GM18517 (cell line): ENCODE results near the gene RHBDD3.
"Not testable (repeated sequence)": the region's sequence is repeated elsewhere in the genome, so short reads cannot be mapped to it uniquely, and the experiment has no call there.

Source experiments
- ATAC-seq: cut with Tn5 transposase; IDR thresholded peaks from one replicate; pipeline ENCODE4 v1.9.1; 2021; ENCODE audit warnings: mild to moderate bottlenecking, moderate library complexity; ENCODE audit not compliant: unreplicated experiment

RHBDD3 gene

GRCh38 chr22:29251981-29252911, 15.5 kb downstream of the RHBDD3 start:
- no peak for ATAC-seq

DNA sequence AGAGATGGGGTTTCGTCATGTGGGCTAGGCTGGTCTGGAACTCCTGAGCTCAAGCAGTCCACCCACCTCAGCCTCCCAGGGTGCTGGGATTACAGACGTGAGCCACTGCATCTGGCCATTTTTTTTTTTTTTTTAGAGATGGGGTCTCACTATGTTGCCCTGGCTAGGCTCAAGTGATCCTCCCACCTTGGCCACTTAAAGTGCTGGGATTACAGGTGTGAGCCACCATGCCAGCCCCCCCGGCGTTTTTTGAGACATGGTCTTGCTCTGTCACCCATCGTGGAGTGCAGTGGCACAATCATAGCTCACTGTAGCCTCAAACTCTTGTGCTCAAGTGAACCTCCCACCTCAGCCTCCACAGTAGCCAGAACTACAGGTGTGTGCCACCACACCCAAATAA, 16.5 kb downstream of the RHBDD3 start:
- no peak for ATAC-seq

GRCh38 chr22:29247891-29248290, 19.9 kb downstream of the RHBDD3 start:
- ATAC-seq, result not testable (repeated sequence)

DNA sequence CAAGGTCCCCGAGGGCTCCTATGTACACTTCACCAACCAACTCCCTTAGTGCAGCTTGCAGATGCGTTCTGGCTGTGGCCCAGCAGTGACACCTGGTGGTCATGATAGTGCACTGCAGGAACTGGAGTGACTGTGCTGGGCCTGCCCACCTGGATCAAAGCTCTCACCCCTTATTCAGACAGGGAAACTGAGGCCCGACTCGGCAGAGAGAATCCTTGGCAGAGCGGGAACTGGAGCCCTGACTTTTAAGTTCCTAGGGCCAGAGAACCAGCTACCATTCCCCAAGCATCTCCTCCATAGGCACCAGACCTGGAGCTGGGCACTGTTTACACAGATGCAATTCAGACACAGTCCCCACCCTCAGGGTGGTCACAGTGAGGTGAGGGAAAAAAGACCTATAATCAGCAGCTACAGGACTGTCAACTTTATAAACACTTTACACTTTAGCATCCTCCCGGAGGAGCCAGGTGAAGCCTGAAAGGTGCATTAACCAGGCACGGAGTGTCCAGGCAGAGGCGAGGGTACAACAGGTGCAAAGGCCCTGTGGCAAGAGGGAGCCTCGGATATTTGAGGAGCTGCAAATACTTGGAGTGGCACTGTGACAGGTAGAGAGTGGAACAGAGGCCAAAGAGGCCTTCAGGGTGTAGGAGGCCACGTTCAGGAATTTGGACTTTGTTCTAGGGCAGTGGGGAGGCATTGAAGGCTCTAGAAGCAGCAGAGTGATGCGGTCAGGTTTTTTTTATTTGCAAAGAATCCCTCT, 22.0 kb downstream of the RHBDD3 start:
- ATAC-seq, result no peak

DNA sequence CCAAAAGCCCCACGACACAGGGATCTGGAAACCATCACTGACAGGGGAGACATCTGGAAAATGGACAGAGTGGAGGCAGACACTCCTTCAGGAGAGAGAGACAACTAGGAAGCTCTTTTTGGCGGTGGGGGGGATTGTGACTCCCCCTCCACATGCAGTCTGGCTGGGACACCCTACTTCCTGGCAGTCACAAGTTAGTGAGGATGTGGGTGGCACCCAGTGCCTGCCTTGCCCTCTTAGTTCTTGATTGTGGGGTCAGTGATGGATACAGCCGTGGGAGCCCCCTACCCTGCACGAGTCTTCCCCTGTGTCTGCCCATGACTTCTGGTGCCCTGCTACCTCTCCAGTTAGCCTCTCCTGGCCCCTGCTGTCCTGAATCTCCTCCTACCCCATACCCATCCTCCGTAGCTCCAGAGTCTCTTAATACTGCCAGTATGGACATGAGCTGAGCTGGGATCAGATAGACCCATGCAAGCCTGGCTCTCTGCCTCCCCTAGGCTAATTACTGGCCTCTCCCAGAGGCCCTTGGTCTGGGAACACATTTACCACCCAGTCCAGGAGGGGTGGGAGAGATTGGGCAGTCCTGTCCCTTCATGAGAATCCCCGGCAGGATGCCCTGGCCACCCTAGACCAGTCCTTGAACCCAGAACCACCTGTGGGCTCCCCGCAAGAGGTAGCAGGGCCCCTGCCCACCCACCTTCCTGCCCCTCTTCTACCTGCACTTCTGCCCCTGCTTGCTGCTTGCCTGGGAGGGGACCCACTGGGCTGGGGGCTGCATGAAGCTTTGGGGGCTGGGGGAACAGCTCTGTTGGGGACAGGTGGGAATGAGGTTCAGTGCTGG, 22.8 kb downstream of the RHBDD3 start:
- ATAC-seq, result no peak

DNA sequence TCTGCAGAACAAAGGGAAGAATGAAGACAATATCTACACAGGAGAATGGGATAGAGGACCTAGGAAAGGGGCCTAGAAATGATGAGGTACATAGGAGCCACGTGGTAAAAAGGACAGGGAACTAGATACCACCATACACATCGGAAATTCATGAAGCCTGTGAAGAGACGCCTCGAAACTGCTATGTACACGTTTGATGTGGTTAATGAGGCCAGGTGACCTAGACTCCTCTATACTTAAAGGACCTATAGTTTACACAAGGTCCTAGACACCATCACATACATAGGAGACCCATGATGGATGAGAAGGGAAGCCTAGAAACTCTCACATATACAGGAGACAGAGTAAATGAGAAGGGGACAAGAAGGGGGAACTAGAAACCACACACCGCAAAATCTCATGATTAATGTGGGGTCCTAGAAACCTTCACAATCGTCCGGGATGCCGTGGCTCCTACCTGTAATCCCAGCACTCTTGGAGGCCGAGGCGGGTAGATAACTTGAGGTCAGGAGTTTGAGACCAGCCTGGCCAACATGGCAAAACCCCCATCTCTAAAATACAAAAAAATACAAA, 23.8 kb downstream of the RHBDD3 start:
- no peak for ATAC-seq

DNA sequence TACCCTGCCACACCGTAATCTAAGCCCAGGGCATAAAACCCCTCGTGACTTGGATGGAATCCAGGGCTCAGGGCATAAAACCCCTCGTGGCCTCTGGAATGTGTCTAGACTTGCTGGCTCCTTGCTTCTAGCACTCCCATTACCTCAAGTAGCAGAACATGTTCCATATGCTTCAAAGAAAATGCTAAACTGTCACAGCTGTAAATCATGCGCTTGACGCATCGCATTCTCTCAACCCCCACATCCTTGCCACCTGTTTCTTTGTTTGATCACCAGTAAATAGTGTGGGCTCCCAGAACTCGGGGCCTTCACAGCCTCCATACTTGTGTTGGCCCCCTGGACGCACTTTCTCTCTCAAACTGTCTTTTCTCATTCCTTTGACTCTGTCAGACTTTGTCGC, 27.3 kb downstream of the RHBDD3 start:
- ATAC-seq, result not testable (repeated sequence)

- no peak for ATAC-seq
Measured at GRCh38 chr22:29233277-29233877, 34.4 kb downstream of the RHBDD3 start.

DNA sequence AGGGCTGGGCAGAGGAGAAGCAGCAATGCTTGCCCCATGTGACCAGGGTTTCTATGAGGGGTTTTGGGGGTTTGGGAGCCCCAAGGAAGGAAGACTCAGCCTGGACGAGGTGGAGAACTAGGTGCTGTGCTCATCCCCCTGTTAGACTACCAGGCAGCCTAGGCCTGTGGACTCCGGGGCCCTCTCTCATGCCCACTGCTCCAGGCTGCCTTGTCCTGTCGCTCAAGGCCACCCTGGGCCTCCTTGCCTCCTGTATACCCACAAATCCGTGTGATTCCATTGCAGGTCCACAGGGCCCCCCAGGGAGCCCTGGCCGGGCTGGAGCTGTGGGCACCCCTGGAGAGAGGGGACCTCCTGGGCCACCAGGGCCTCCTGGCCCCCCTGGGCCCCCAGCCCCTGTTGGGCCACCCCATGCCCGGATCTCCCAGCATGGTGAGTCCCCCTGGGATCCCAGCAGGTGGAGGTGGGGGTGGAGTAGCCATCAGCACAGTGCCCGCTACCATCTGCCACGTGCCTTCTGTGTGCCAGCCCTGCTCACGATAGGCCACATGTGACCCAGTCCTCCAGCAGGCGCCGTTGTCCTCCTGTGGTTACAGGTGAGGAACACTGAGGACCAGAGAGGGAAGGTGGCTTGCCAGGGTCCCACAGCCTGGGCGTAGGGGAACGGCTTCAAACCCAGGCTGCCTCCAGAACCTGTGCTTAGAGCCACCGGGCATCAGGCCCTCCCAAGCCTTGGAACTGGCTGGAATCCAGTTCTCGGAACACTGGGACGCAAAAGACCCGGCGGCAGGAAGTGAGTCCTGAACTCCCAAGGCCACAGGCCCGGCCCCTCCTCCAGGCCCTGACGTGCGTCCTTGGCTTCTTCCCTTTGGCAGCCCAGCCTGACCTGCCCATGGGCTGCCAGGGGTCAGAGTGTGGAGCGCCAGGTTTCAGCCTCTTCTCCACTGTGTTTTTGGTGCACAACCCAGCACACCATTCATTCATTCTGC, 35.5 kb downstream of the RHBDD3 start:
- ATAC-seq, result no peak

DNA sequence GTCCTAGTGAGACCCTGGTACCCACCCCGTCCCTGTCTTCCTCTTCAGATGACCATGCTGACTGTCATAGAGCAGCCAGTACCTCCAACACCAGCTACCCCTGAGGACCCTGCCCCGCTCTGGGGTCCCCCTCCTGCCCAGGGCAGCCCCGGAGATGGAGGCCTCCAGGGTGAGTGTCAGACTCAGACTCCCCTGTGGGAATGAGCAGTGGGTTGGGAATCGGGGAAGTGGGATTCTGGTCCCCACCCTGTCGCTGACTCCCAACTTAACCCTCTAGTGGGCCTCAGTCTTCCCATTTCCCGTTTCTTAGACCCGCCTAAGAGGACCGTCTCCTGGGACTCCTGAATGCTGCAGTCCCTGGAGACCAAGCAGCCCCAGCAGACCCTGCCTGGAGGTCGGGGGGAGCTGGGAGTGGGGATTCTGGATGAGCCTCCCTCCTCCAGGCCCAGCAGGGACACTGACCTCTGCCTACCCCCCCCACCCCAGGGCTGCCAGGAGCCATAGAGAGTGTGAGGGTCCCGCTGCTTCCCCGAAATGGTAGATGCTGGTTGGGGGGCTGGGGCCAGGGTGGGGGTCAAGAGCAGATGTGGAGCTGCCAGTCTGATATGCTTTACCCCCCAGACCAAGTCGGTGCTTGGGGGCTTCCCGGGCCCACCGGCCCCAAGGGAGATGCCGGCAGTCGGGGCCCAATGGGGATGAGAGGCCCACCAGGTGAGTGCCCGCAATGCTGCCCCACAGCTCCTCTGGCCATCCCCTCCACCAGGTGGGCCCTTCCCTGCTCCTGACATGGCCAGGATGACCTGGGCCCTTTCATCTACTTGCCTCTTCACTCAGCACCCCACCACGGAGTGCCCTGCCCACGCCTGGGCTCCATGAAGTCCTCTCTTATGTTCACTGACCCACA, 36.6 kb downstream of the RHBDD3 start:
- ATAC-seq, result no peak

GRCh38 chr22:29226351-29226981, 41.3 kb downstream of the RHBDD3 start:
- no peak for ATAC-seq

DNA sequence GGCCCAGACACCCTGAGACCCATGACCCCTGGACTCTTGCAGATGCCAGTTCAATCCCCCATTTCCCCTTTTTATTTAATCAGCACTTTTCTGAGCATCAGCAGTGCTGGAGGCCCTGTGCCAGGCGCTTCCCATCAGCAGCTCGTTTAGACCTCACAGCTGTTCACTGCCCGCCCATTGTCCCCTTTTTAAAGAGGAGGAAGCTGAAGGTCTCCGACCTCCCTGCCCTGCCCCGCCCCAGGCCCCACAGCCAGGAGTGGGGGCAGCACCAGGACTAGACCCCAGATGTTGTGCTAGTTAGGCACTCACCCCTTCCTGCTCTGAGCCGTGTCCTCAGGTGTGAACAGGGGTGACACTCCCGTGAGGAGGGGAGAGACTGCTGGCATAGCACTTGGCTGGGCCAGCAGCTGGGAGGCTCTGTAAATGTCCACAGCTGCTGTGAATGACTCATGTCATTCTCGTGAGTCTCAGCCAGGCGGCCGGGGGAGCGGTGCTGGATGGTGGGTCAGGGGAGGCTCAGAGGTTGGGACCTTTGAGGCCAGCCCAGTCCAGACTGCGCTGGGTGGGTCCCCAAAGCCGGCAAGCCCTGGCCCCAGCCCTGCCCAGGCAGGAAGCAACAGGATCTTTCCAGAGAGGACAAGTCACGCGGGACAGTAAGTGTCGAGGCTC, 42.2 kb downstream of the RHBDD3 start:
- ATAC-seq, result no peak

GRCh38 chr22:29224859-29225410, 42.8 kb downstream of the RHBDD3 start:
- no peak for ATAC-seq

DNA sequence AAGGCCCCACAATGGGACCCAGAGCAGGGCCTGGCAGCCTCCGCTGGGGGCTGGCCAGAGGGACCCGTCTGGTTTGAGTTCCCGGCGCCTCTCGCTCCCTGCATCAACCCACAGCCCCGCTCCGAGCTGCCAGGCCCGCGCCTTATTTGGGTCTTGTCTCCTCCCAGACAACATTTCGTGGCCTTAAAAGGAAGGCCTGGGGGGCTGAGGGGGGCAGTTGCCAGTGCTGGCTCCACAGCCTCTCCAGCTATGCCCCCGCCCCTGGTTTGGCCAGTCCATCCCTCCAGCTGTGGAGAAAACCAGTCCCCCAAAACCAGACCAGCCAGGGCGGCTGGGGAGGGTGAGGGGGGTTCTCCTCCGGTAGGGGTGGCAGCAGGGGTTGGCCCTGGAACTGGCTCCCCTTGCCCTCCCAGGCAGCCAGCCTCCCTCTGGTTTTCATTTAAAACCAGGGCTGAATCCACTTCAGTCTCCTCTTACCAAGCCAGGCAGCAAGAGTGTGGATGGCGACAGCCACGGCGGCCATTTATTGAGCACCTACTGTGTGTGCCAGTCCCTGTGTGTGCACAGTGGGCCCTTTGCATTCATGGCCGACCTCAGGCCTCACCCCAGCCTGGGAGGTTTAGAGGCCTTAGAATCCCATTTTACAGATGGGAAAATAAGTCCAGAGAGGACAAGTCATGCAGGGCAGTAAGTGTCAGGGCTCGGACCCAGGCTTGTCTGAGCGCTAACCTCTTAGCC, 43.5 kb downstream of the RHBDD3 start:
- ATAC-seq, result no peak

GRCh38 chr22:29219881-29220670, 47.7 kb downstream of the RHBDD3 start:
- no peak for ATAC-seq
